RKO (cell line): ENCODE data around the gene AGXT.

Source experiments
- DNase-seq: peaks from one replicate; pipeline ENCODE4 v3.0.0-alpha.2; 2016; ENCODE audit warnings: low spot score

The AGXT gene

GRCh38 chr2:240899468-240899865 is 30.8 kb downstream of the AGXT start:
- no peak for DNase-seq

DNA sequence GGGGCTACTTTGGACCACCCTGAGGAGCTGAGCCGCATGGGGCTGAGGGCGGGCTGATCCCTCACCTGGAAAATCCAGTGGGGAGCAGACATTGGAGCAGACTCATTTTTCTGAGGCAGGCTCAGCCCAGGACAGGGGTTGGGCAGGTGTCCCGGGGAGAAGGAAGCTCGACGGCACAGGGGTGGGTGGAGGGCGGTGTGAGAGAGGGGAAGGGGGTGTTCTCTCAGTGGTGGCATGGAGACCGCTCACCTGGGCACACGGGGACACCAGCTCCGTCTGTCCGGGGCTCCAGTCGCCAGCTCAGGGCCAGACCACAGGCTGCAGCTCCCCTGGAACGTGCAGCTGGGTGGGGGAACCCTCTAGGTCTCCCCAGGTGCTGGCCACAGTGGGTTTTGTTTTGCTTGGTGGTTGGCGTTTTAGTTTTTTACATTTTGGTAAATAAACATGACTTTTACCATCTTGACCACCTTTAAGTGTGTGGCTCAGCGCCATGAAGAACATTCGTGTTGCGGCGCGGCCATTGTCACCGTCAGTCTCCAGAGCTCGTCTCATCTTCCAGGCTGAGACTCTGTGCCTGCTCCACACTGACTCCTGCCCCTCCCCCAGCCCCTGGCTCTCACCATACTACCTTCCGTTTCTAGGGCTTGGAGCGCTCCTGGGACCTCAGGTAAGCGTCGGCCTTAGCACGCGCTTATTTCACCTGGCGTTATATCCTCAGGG is 31.7 kb downstream of the AGXT start:
- DNase-seq, result no peak

GRCh38 chr2:240901986-240902614 is 33.5 kb downstream of the AGXT start:
- DNase-seq, result no peak

DNA sequence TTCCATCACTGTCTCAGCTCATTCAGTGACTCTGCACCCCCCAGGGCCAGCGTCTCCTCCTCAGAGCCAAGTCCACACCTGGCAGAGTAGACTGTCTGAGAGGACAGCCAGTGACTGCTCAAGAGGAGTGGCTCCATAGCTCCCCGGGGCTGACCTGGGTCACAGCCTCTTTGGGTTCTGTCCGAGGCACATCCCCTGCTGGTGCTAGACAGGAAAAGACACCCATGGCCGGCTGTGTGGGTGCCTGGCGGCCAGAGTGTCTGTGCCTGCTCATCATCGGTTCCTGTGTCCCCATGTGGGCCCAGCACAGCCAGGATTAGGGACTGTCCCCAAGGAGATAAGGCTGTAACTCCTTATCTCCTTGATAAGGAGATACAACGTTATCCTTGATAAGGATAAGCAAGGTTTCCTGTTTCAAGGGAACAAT is 34.0 kb downstream of the AGXT start:
- DNase-seq, result no peak

DNA sequence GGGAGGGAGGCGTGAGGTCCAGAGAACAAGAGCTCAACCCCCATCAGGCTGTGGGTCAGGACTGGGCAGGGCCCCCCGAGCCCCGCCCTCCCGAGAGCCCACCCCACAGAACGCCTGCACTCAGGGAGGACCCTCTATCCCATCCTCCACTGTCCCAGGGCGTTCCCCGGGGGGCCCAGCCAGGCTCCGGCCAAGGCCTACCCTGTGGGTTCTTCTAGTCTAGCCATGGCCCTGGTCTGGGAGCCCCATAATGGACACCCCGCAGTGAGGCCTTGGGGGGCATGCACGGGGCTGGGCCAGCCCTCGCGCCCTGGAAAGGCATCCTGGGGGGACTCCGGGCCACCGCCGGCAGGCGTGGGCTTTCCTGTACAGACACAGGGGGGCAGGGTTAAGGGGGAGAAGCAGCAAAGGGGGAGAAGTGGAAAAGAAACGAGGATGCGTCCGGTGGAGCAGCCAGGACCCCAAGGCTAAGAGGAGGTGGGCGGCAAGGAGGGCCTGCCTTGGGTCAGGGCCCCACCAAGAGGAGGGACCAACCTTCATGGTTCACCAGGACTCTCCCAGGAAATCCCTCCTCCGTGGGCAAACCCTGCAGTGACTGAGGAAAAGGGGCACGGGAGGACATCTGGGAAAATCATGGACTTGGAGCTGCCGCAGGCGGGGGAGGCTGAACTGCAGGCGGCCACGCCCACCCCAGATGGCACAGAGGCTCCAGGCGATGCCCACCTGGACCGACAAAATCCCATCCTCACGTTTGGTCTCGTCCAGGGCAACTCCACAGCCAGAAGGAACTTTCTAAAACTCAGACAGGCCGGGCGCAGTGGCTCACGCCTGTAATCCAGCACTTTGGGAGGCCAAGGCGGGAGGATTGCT is 34.8 kb downstream of the AGXT start:
- DNase-seq, result no peak

DNA sequence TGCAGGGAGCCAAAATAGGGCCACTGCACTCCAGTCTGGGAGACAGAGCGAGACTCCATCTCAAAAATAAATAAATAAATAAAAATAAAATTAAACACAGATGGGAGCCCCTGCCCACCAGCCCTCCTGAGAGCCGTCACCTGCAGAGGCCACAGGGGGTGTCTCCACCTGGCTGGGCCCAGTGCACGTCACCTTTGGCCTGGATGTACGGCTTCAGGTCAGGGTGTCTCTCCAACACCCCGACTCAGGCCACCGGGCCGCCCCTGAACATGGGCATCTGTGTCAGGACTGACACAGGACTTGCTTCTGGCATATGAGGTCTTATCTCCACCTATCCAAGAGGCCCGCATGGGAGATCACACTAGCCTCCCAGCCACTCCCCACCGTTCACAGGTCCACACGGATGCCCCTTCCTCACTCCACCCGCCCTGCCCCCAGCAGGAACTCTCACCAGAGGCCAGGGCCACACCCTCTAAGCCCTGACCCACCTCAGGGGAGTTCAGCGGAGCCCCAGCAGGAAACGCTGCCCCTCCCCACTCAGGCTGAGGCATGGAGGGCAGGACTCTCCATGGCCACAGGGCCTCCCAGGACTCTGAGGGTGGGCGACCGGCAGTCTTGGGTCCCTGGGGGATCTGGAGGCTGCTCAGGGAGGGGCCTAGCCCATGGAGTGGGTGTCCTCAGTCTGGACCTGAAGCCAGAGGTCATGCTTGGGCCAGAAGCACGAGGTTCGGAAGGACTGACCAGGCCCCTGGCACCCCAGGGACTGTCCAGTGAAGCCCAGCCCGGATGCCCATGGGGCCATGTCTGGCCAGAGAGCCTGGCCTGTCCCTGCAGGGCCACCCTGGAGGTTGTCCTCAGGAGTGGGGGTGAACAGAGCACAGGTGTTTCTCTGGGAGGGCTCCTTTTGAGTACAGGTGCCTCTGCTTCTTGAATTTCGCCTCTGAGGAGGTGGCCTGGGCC is 35.9 kb downstream of the AGXT start:
- DNase-seq, result no peak

- DNase-seq, result no peak
These were observed 36.7 kb downstream of the AGXT start for GRCh38 chr2:240905176-240905781.

- no peak for DNase-seq
These were observed 37.7 kb downstream of the AGXT start, which contains the start of gene CROCC2 for GRCh38 chr2:240906141-240906910. Gene CROCC2 (plus strand): TSS chr2:240906336. CDS start chr2:240906514, 178 bp downstream.

GRCh38 chr2:240906911-240907590 is 38.4 kb downstream of the AGXT start:
- no peak for DNase-seq

GRCh38 chr2:240909216-240909974 is 40.8 kb downstream of the AGXT start:
- no peak for DNase-seq

GRCh38 chr2:240911641-240912265 is 43.1 kb downstream of the AGXT start:
- DNase-seq, result peak; percentile 12

DNA sequence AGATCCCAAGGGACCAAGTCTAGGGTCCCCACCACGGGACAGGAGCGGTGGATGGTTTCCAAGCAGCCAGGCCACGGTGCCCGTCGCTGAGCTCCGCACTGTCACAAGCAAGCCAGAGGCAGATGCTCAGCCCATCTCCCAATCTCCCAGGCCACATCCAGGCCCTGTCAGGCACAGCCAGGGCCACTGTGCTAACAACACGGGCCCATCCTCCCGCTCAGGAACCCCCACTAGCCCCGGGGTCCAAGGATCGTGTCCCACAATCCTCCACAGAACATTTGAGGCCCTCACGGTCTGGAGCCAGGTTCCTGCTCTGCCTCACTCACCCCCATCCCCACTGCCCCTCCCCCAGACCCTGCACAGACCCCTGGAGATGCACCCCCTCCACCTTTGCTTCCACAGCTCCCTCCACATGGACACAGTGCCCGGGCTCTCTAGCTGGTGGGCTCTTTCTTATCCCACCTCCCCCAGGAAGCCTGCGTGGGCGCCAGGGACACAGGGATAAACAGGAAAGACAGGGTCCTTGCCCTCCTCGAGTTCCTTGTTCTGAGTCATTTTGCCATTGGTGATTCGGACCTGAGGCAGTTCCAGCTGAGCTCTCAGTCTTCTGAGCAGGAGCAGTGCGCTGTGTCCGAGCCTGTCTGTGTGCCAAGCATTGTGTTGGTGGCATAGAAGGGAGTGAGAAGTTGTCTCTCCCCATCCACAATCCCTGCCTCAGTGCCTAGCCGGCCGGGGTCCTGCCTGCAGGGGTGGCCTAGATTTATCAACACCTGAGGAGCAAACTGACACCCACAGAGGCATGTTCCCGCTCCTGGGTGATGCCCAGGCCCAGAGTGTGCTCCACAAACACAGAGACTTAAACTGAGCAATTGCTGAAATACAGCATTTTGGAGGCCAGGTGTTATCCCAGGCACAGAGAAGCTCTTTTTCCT is 44.5 kb downstream of the AGXT start:
- no peak for DNase-seq

DNA sequence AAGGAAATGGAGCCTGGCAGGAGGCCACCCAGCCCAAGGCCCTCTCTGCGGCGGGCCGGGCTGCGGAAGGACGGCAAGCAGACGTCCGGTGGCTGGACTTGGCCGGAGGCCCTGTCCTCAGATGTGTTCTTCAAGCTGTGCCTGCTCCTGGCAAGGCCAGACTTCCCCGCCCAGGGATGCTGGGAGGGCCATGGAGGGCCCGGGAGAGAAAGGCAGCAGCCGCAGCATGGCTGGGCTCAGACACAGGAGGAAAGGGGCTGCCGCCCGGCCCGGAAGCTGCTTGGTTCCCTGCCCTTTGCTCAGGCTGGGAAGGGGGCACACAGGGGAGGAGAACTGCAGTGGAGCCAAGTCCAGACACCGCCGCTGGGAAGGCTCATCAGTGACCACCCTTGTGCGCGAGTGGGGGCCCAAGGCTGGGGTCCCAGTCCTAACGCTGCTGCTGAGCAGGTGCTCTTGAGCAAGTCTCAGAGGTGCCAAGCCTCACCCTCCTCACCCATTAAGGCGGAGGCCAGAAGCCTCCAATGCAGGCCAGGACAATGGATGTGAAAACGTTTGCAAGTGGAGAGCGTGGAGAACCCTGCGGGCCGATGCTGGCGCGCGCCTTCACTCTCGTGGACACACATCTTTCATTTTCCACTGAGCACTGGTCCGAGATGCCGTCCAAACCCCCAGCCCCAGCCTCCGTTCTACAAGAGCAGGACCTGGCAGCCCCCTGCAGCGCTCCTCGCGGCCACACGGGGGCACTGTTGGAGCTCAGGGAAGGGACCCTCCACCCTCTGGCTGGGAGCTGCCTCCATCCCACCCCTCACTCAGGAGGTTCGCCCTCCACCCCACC is 45.4 kb downstream of the AGXT start:
- DNase-seq, result peak; percentile 32

DNA sequence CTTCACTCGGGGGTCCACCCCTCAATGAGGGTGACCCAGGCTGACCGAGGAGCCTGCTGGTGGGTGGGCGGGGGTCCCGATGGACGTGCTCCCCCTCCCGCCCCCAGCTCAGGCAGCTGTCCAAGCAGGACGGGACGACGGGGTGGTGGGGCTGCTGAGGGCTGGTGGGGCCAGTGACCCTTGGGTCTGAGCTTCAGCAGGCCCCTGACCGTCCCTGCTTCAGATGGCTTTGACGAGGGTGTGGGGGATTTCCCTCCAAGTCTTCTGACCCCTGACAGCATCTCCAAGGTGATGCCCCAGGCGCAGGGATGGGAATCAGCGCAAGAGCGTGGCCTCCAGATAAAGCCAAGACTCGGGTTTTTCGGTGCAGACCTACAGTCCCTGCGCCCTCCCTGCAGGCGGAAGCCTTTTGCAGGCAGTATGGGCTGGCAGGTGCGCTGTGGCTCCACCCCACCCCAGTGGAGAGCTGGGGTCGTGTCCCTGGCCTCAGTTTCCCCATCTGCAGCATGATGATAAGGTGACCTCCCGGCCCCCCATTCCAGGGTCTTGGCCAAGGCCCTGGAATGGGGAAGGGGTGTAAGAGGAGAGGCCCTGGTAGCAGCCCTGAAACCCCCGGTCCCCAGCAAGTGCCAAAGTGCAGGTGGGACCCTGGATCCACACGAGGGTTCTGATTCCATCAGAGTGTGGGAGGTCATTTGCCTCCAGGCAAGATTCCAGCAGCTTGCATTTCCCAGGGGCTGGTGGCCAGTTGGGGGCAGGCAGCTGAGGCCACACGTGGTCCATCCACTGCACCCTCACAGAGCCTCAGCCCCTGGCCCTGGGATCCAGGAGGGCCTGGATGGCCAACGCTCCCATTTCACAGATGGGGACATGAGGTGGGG is 46.3 kb downstream of the AGXT start:
- no peak for DNase-seq

- no peak for DNase-seq
These were observed 47.1 kb downstream of the AGXT start for GRCh38 chr2:240915526-240916341.
